ENCODE results near the gene ABHD17C. TPM values are rescaled to one million over a fixed set of nuclear protein-coding genes. Genes with fewer than 3 reads are reported as not detected.

The ABHD17C gene
- total RNA-seq, 1 donor from 2014 or later, result 7.4 TPM

GRCh38 chr15:80689716-80690115 lies 5.4 kb upstream of the ABHD17C start:
- no peak for DNase-seq (ENCODE audit: low read depth)

GRCh38 chr15:80691575-80691974 lies 3.5 kb upstream of the ABHD17C start:
- no peak for DNase-seq (ENCODE audit: low read depth)

DNA sequence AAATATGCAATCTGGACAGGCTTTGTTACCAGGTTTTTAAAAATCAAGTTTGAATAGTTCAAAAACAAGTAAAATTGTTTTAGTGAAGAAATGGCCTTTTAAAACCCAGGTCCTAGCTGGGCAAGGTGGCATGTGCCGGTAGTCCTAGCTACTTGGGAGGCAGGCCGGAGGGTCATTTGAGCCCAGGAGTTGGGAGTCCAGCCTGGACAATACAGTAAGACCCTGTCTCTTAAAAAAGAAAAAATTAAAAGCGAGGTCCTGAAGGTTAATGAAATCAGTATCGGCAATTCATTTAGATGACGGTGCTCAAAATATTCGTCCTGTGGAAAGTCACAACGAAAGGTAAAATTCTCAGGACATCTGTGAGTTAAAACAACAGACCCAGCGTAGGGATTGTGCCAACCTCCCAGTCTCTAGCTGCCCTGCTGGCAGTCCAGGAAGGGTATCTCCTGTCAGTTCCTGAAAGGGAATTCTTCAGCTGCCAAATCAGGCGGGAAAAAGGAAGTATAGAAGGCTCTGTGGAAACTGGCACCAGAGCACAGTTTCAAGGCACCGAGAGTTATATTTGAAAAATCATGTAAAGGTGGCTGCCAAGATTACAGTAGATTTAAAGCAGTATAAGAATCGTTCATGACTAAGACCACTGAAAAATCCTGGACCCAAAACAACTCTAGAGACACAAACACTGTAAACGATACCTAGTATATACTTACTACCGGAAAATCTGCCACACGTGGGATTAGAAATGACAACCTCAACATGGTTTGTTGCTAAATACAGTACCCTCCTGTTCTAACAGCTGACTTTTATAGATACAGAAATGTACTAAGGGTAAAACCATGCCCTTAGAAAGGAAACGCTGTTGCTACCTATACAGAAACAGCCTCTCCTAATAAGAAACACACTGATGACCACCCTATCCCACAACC lies 1.2 kb upstream of the ABHD17C start:
- DNase-seq (ENCODE audit: low read depth), result no peak

- DNase-seq (ENCODE audit: low read depth), result no peak
Observed at GRCh38 chr15:80694611-80695098, 455 bp upstream of the ABHD17C start.

GRCh38 chr15:80695911-80696661 lies 976 bp downstream of the ABHD17C start:
- peak; percentile 27 for DNase-seq (ENCODE audit: low read depth)

DNA sequence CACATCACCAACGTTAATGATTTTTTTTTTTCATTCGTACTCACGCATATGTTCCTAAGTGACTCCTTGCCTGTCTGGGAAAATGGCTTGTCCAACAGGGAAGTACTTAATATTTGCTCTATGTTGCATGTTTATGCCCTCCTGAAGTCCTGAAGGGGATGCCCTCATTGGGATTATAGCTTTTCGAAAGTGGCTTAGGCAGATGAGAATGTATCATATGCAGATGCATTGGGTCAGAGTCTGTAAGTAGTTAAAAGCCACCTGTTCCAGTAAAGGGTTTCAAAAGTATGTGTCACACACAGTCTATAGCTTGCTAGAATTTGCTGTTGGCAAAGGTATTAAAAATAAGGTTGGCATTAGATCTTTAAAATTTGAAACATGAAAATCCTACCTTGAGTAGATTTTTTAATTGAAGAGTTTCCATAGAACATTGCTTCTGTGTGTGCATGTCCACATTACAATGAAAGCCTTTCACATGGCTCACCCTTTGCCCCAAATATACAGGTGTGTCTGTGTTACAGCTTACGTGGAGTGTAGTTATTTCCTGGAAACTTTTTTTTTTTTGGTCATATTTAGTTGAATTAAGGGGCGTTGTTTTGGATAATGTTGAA lies 2.1 kb downstream of the ABHD17C start:
- DNase-seq (ENCODE audit: low read depth), result no peak

- DNase-seq (ENCODE audit: low read depth), result no peak
Observed at GRCh38 chr15:80698676-80699075, 3.6 kb downstream of the ABHD17C start.

GRCh38 chr15:80699981-80700380 lies 4.9 kb downstream of the ABHD17C start:
- DNase-seq (ENCODE audit: low read depth), result peak; percentile 29

DNA sequence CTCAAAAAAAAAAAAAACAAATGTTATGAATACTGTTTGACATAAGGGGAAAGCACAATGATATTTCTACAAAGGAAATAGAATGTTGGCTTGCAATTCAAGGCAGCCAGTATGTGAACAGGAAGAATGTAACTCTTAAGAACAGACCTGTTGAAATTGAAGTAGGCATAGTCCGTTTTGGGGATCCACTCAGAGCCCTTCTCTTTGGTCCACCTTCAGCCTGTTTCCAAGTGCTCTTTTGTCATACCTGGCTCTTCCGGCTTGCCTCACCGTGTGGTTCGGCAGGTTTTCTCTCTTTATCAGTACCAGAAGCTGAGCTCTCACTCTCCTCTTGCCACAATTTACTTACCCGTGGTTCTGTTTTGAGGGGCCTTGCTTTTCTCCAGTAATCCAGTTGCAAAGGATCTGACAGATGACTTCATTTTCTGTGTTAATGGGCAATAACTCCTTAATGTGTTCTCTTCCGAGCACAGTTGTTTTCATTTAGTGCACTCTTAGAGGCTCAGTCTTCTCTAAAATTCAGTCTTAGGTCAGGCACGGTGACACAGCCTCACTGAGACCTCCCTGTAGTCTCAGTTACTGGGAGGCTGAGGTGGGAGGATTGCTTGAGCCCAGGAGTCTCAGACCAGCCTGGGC lies 6.7 kb downstream of the ABHD17C start:
- DNase-seq (ENCODE audit: low read depth), result no peak

GRCh38 chr15:80703081-80703480 lies 8.0 kb downstream of the ABHD17C start:
- DNase-seq (ENCODE audit: low read depth), result no peak

- no peak for DNase-seq (ENCODE audit: low read depth)
Observed at GRCh38 chr15:80703965-80704364, 8.9 kb downstream of the ABHD17C start.

GRCh38 chr15:80706161-80706560 lies 11.1 kb downstream of the ABHD17C start:
- DNase-seq (ENCODE audit: low read depth), result peak; percentile 73

DNA sequence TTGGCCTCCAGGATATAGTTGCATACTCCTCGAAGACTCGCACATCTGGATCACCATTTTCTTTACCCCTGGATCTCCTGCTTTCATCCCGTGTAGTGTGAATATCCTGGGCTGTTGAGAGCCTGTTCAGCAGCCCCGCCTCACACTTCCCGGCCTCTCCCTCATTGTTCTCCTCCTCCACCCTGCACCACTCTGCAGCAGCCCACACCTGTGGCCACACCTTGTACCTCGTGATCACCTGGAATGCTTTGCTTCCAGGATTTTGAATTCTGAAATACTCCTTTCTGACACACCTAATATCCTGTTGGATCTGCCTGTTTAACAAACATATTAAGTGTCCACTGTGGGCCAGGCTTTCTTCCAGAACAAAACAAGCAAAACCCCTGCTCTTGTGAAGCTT lies 14.4 kb downstream of the ABHD17C start:
- no peak for DNase-seq (ENCODE audit: low read depth)

- DNase-seq (ENCODE audit: low read depth), result no peak
Observed at GRCh38 chr15:80710635-80711554, 15.8 kb downstream of the ABHD17C start.

GRCh38 chr15:80711886-80712285 lies 16.8 kb downstream of the ABHD17C start:
- no peak for DNase-seq (ENCODE audit: low read depth)

DNA sequence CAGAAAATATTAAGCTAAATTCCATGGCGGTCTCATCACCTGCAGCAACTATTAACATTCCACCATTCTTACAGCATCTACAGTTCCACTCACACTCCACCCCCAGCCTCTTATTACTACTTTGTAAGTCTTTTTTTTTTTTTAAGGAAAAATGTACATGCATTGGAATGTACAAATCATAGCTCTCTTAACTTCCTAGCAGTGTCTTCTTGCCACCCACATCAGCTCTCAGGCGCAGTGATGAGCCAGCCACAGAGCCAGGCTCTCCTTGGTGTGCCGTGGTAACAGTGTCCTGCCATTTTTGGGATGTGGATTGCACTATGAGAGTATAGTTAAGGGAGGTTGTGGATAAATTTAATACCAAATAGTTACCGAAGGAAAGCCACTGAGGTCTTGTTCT lies 17.8 kb downstream of the ABHD17C start:
- no peak for DNase-seq (ENCODE audit: low read depth)

DNA sequence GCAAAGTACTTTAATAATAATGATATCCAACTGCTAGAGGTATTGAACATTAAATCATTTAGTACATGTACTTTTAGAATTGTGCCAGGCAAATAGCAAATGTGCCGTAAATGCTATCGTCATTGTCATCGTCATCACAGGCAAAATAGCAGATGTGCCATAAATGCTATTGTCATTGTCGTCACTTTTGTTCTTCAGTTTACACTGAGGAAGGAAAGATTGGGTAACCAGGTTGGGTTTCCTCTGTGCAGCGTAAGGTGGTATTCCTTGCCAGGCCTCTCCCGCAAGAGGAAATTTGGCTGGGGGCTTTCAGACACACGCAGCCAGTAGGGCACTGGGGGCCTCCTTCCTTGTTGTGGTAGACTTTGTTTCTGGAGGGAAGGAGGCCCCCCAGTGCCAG lies 26.4 kb downstream of the ABHD17C start:
- no peak for DNase-seq (ENCODE audit: low read depth)

DNA sequence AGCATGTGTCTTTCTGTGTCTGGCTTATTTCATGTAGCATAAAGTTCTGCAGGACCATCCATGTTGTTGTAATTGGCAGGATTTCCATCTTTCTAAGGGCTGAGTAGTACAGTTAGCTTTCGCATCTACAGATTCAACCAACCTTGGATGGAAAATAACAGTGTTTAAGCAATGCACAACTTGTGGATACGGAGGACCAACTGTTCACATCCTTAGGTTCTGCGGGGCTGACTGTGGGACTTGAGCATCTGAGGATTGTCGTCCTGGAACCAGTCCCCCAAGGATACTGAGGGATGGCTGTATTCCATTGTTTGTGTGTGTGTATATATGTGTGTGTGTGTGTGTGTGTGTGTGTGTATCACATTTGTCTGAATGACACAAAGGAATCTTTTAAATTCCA lies 27.7 kb downstream of the ABHD17C start:
- DNase-seq (ENCODE audit: low read depth), result no peak

- DNase-seq (ENCODE audit: low read depth), result peak; percentile 36
Observed at GRCh38 chr15:80727196-80727595, 32.1 kb downstream of the ABHD17C start.

DNA sequence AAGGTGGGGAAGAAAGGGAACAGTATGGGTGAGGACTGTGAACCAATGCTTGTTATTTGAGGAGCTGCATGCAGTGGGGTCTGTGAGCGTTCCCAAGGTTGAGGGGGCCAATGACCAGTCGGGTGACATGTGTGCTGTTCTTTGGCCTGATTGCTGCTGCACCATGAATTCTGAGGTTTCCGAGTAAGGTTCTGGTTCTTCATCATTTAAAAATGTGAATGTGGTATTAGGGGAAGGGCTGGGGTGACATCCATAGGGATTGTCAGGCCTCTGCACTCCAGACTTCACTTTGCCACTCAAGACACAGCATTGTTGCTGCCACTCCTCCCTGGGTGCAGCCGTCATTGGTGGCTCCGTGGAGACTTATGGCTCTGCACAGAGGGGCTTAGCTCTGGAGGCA lies 32.5 kb downstream of the ABHD17C start:
- DNase-seq (ENCODE audit: low read depth), result no peak

GRCh38 chr15:80730387-80730786 lies 35.3 kb downstream of the ABHD17C start:
- no peak for DNase-seq (ENCODE audit: low read depth)
